ENCODE measurements around the gene TNFRSF11A. TPM values are rescaled to one million over a fixed set of nuclear protein-coding genes. Genes with fewer than 3 reads are reported as not detected.

Gene TNFRSF11A
- total and polyA plus RNA-seq, 10 donors, result 0.29 to 11.8 (median 4.2) TPM

DNA sequence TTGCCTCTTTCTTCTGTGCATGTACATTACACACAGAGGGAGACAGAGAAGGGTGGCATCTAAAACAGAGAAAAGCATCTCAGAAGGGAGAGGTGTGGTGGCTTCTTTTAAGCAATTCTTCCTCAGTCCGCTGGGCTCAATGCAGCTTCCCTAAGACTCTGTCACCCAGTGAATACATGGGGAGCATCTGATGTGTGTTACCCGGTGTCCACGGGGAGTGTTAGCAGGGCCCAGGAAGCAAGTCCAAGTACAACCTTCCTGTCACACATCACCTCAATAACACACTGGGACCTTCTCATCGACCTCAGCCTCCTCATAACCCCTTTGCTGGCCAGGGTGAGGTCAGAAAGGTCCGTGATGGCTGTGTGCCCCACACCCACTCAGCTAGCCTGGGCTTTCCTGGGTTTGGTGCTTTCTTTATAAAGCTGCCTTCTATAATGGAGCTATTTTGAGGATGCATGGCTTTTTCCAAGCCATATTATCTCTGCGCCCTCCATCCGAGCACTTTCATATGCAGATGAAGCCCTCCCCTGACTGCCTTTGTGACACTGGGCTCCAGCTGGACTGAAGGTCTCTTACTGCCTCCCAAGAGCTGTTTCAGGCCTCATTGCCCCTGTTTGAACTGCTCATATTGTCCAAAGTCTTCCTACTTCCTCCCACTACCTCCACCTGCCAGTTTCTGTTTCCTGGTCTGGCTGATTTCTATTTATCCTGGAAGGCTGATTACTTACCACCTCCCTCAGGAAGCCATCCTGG is 21.4 kb downstream of the TNFRSF11A start:
- intact Hi-C loops (cut with DNase I; ENCODE audit: low total_unique reads), result no loop called here
- no peaks in the 10 kb centered on the region for H3K36me3 ChIP-seq
- H3K4me3 ChIP-seq, result no peak overlapping the region
- TF ChIP-seq, protein P1, sequence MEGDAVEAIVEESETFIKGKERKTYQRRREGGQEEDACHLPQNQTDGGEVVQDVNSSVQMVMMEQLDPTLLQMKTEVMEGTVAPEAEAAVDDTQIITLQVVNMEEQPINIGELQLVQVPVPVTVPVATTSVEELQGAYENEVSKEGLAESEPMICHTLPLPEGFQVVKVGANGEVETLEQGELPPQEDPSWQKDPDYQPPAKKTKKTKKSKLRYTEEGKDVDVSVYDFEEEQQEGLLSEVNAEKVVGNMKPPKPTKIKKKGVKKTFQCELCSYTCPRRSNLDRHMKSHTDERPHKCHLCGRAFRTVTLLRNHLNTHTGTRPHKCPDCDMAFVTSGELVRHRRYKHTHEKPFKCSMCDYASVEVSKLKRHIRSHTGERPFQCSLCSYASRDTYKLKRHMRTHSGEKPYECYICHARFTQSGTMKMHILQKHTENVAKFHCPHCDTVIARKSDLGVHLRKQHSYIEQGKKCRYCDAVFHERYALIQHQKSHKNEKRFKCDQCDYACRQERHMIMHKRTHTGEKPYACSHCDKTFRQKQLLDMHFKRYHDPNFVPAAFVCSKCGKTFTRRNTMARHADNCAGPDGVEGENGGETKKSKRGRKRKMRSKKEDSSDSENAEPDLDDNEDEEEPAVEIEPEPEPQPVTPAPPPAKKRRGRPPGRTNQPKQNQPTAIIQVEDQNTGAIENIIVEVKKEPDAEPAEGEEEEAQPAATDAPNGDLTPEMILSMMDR (IDR thresholded peaks at IDR 0.05 in 8 of 11, conservative IDR thresholded peaks at IDR 0.05 in 3 of 11), result no peak
- TF ChIP-seq POLR2AphosphoS5 (IDR thresholded peaks at IDR 0.05) (no peak), POLR2A (IDR thresholded peaks at IDR 0.05) (no peak)
- no peaks in the 10 kb centered on the region for H3K9me3 ChIP-seq
- no peak for DNase-seq
- H3K4me1 ChIP-seq, result no peaks in the 10 kb centered on the region
- H3K27me3 ChIP-seq (replicated peaks in 1 of 7), result peaks cover 0 to 4% (median 0%) of the 10 kb centered on the region in 7 donors
- no peak overlapping the region for H3K27ac ChIP-seq
- WGBS, 5 donors, result 74 to 82% (median 77%) methylated on average over 7 of the region's 7 CpGs

DNA sequence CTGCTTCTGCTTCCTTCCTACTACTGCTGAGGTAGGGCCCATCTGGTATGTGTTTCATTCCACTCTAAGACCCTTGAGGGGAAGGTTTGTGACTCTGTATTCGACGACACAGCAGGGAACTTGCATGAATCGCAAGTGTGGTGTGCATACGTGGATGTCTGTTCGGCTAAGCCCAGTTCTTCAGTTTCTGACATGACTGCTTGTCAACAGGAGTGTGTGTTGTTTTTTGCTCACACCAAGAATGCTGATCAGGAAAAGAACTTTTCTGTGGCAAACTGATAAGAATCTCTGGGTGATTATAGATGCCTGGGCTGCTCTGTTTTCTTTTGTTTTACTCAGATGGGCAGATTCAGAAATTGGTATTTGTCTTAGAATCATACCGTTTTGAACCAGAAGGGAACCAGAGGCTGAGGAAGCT is 22.0 kb downstream of the TNFRSF11A start:
- TF ChIP-seq POLR2A (IDR thresholded peaks at IDR 0.05), result no peak
- TF ChIP-seq POLR2AphosphoS5 (IDR thresholded peaks at IDR 0.05), result no peak
- TF ChIP-seq, protein P1 (IDR thresholded peaks at IDR 0.05 in 8 of 11, conservative IDR thresholded peaks at IDR 0.05 in 3 of 11), result no peak
- DNase-seq, result no peak
- WGBS, 5 donors, result 34 to 64% (median 43%) methylated on average over 6 of the region's 6 CpGs
- no peaks in the 10 kb centered on the region for H3K9me3 ChIP-seq
- no peaks in the 10 kb centered on the region for H3K4me1 ChIP-seq
- no peaks in the 10 kb centered on the region for H3K36me3 ChIP-seq
- peaks cover 0 to 4% (median 0%) of the 10 kb centered on the region in 7 donors for H3K27me3 ChIP-seq (replicated peaks in 1 of 7)
- intact Hi-C loops (cut with DNase I; ENCODE audit: low total_unique reads), result no loop called here
- no peak overlapping the region for H3K4me3 ChIP-seq
- no peak overlapping the region for H3K27ac ChIP-seq

DNA sequence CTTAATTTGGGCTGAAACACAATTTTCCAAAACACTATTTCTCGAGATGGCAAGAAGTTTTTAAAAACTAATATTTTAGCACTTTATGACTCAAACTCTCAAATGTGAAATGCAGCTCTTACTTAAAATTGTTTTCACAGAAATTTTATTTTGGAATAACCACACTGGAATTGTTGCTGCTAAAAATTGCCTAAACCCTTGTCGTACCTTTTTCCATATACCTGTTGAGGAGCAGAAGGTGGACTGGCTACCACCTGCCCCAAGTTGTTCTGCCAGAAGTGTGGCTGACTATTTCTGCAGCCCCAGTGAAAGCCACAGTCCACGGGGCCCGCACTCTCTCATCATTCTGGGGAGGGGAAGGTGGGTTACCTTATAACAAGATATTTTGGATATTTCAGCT is 23.4 kb downstream of the TNFRSF11A start:
- Histone ChIP-seq H3K36me3 (no peaks in the 10 kb centered on the region), H3K27me3 (replicated peaks in 1 of 7) (peaks cover 0 to 4% (median 0%) of the 10 kb centered on the region in 7 donors), H3K4me3 (no peak overlapping the region), H3K4me1 (no peaks in the 10 kb centered on the region), H3K9me3 (no peaks in the 10 kb centered on the region), H3K27ac (no peak overlapping the region)
- TF ChIP-seq, protein P1 (IDR thresholded peaks at IDR 0.05 in 8 of 11, conservative IDR thresholded peaks at IDR 0.05 in 3 of 11), result no peak
- TF ChIP-seq POLR2A (IDR thresholded peaks at IDR 0.05), result no peak
- no peak for TF ChIP-seq POLR2AphosphoS5 (IDR thresholded peaks at IDR 0.05)
- WGBS, 5 donors, result 79 to 91% (median 89%) methylated on average over 4 of the region's 4 CpGs
- DNase-seq, result no peak
- intact Hi-C loops (cut with DNase I; ENCODE audit: low total_unique reads), result no loop called here

DNA sequence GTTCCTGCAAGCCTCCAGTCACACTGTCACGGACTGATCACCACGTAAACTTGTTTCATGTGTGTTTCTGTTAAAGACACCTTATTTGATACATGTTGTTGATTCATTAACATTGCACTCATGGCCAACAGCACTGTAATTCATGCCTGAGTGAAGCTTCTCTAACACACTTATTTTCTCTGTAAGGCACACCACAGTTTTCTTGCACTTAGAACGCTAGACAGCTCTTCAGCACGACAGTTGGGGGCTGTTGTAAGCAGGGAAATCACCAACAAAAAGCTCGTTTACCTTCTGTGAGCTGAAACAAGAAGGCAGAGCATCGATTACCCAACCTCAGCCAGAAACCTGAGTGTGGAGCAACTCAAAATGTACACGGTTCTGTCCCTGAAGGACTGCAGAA is 28.1 kb downstream of the TNFRSF11A start:
- no peaks in the 10 kb centered on the region for H3K4me1 ChIP-seq
- H3K4me3 ChIP-seq, result no peak overlapping the region
- no peaks in the 10 kb centered on the region for H3K36me3 ChIP-seq
- no peak for DNase-seq
- intact Hi-C loops (cut with DNase I; ENCODE audit: low total_unique reads), result no loop called here
- H3K9me3 ChIP-seq, result no peaks in the 10 kb centered on the region
- H3K27ac ChIP-seq, result no peak overlapping the region
- WGBS, 5 donors, result 57 to 84% (median 66%) methylated on average over 7 of the region's 7 CpGs
- H3K27me3 ChIP-seq (replicated peaks in 1 of 7), result no peaks in the 10 kb centered on the region
- TF ChIP-seq POLR2AphosphoS5 (IDR thresholded peaks at IDR 0.05) (no peak), POLR2A (IDR thresholded peaks at IDR 0.05) (no peak)
- TF ChIP-seq, protein P1 (IDR thresholded peaks at IDR 0.05 in 8 of 11, conservative IDR thresholded peaks at IDR 0.05 in 3 of 11), result no peak

Data from spleen (tissue), 11 donors.